Liver (tissue), 3 donors: ENCODE measurements around the gene TMA7B.

Experiments
- RAD21 ChIP-seq, 2 donors: IDR thresholded peaks; 2 replicates each; pipeline ENCODE4 v1.6.1; 2016; ENCODE audit warnings: antibody characterized with exemption in 2 of 2, mild to moderate bottlenecking in 2 of 2
- YY1 ChIP-seq: IDR thresholded peaks from 2 replicates; pipeline ENCODE4 v1.6.1; 2016; ENCODE audit warnings: antibody characterized with exemption, mild to moderate bottlenecking
- TF ChIP-seq, protein P1 (sequence below): fragments of 150-350 bp; IDR thresholded peaks from 2 replicates; pipeline ENCODE4 v1.5.1; 2017; ENCODE audit warnings: improper control_type of control experiment, low read depth, low read length; ENCODE audit not compliant: missing input control
- TF ChIP-seq, protein P2 (sequence below): IDR thresholded peaks from 2 replicates; pipeline ENCODE4 v1.6.1; 2016; ENCODE audit warnings: antibody characterized with exemption, mild to moderate bottlenecking
- donor health status: healthy.
- donor health status: healthy.

DNA sequence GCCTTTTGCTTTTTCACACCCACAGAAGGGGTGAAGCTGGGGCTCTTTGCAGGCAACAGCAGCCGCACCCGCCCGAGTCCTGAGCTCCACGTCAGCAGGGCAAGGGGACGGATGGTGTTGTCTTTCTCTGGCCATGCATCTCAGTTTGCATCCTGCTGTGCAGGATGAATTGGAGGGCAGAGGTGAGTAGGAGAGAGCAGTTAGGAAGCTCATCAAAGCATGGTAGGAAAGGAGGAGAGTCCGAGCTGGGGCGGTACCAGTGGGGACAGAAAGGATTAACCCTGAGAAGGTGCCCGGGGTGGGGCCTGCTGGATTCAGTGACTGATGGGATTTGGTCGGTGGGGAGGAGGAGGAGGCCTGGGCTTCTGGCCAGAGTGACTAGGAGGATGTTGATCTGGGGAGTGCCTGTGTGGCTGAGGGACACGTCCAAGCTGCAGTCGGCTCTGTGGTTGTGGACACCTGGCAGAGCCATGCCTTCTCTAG lies 49.1 kb downstream of the TMA7B start:
- TF ChIP-seq YY1 (no peak), RAD21 (IDR thresholded peaks at IDR 0.05) (no peak)
- TF ChIP-seq, protein P1, sequence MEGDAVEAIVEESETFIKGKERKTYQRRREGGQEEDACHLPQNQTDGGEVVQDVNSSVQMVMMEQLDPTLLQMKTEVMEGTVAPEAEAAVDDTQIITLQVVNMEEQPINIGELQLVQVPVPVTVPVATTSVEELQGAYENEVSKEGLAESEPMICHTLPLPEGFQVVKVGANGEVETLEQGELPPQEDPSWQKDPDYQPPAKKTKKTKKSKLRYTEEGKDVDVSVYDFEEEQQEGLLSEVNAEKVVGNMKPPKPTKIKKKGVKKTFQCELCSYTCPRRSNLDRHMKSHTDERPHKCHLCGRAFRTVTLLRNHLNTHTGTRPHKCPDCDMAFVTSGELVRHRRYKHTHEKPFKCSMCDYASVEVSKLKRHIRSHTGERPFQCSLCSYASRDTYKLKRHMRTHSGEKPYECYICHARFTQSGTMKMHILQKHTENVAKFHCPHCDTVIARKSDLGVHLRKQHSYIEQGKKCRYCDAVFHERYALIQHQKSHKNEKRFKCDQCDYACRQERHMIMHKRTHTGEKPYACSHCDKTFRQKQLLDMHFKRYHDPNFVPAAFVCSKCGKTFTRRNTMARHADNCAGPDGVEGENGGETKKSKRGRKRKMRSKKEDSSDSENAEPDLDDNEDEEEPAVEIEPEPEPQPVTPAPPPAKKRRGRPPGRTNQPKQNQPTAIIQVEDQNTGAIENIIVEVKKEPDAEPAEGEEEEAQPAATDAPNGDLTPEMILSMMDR, result no peak
- TF ChIP-seq, protein P2, sequence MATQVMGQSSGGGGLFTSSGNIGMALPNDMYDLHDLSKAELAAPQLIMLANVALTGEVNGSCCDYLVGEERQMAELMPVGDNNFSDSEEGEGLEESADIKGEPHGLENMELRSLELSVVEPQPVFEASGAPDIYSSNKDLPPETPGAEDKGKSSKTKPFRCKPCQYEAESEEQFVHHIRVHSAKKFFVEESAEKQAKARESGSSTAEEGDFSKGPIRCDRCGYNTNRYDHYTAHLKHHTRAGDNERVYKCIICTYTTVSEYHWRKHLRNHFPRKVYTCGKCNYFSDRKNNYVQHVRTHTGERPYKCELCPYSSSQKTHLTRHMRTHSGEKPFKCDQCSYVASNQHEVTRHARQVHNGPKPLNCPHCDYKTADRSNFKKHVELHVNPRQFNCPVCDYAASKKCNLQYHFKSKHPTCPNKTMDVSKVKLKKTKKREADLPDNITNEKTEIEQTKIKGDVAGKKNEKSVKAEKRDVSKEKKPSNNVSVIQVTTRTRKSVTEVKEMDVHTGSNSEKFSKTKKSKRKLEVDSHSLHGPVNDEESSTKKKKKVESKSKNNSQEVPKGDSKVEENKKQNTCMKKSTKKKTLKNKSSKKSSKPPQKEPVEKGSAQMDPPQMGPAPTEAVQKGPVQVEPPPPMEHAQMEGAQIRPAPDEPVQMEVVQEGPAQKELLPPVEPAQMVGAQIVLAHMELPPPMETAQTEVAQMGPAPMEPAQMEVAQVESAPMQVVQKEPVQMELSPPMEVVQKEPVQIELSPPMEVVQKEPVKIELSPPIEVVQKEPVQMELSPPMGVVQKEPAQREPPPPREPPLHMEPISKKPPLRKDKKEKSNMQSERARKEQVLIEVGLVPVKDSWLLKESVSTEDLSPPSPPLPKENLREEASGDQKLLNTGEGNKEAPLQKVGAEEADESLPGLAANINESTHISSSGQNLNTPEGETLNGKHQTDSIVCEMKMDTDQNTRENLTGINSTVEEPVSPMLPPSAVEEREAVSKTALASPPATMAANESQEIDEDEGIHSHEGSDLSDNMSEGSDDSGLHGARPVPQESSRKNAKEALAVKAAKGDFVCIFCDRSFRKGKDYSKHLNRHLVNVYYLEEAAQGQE, result no peak
